M059J (cell line): ENCODE measurements around the gene EPHB2. TPM values are rescaled to one million over a fixed set of nuclear protein-coding genes. Genes with fewer than 3 reads are reported as not detected.
A peak's percentile ranks its signal among the peaks of the same experiment; 100 is the strongest.

Experiments
- DNase-seq: peaks from one replicate; pipeline ENCODE4 v3.0.0-alpha.2; 2012; ENCODE audit warnings: low read depth
- total RNA-seq: library from RNA; depleted of rRNA; stranded (reverse); fragments of >200 nt; shearing (Covaris generic); gene quantifications from 2 replicates; pipeline ENCODE4 v1.2.3, GENCODE V29; 2014

The EPHB2 gene
- total RNA-seq, 1 experiment from 2014 or later, result 26.7 TPM

- DNase-seq, result no peak
Observed at GRCh38 chr1:22818061-22818770, 107.6 kb downstream of the EPHB2 start.

- no peak for DNase-seq
Observed at GRCh38 chr1:22819361-22819760, 108.7 kb downstream of the EPHB2 start.

GRCh38 chr1:22821027-22821426 is 110.4 kb downstream of the EPHB2 start:
- DNase-seq, result no peak

GRCh38 chr1:22822371-22822770 is 111.7 kb downstream of the EPHB2 start:
- no peak for DNase-seq

- no peak for DNase-seq
Observed at GRCh38 chr1:22824466-22824865, 113.8 kb downstream of the EPHB2 start.

GRCh38 chr1:22824975-22825374 is 114.3 kb downstream of the EPHB2 start:
- DNase-seq, result no peak

- DNase-seq, result peak; percentile 32
Observed at GRCh38 chr1:22825486-22826189, 115.0 kb downstream of the EPHB2 start.

GRCh38 chr1:22826604-22827580 is 116.3 kb downstream of the EPHB2 start:
- DNase-seq, result peak; percentile 66

- no peak for DNase-seq
Observed at GRCh38 chr1:22827666-22828483, 117.2 kb downstream of the EPHB2 start.

- peak; percentile 27 for DNase-seq
Observed at GRCh38 chr1:22828484-22829308, 118.1 kb downstream of the EPHB2 start.

- DNase-seq, result no peak
Observed at GRCh38 chr1:22829309-22829989, 118.8 kb downstream of the EPHB2 start.

GRCh38 chr1:22830041-22830566 is 119.5 kb downstream of the EPHB2 start:
- no peak for DNase-seq

- DNase-seq, result no peak
Observed at GRCh38 chr1:22830757-22831340, 120.2 kb downstream of the EPHB2 start.

- peak; percentile 99 for DNase-seq
Observed at GRCh38 chr1:22831729-22832413, 121.2 kb downstream of the EPHB2 start.

GRCh38 chr1:22832414-22832786 is 121.8 kb downstream of the EPHB2 start:
- peak; percentile 85 for DNase-seq

- DNase-seq, result no peak
Observed at GRCh38 chr1:22833699-22834098, 123.1 kb downstream of the EPHB2 start.

- peak; percentile 30 for DNase-seq
Observed at GRCh38 chr1:22834420-22834819, 123.8 kb downstream of the EPHB2 start.

GRCh38 chr1:22835636-22836319 is 125.1 kb downstream of the EPHB2 start:
- DNase-seq, result no peak
